ENCODE measurements around the gene CTNNA3.

The CTNNA3 gene

GRCh38 chr10:67666416-67667034, 29.5 kb downstream of the CTNNA3 start:
- H3K4me1 ChIP-seq (ENCODE audit: control insufficient read depth, insufficient read depth, low read length, poor library complexity, severe bottlenecking): peaks cover 11% of the 10 kb centered on the region
- no CpG with 5 or more reads among the region's 1 CpG for WGBS, 2 experiments (ENCODE audit: insufficient coverage in 2 of 2)
- no peaks in the 10 kb centered on the region for H3K9me3 ChIP-seq (ENCODE audit: control insufficient read depth, low read length)
- peak overlapping the region; percentile 50 for H3K27ac ChIP-seq (ENCODE audit: low read depth, low read length, severe bottlenecking)
- H3K36me3 ChIP-seq (ENCODE audit: control insufficient read depth, insufficient read depth, low read length): no peaks in the 10 kb centered on the region
- no peak overlapping the region for H3K4me3 ChIP-seq (ENCODE audit: extremely low read depth, insufficient read depth, low read length, poor library complexity, severe bottlenecking)

DNA sequence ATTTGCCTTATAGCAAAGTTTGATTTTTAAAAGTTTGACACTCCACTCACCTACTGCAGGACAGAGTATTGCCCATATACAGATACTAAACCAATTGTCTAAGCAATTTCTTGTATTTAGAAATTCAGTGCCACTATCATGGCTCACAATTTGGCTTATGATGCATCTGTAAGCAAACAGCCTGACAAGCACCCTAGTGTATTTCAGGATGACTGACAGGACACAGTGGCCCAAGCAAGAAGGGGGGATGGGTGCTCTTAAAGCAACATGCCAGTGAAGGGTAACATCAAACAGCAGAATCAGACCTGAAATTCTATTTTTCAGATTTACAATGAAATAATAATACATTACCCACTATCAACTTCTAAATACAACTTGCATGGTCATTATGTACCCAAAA, 30.5 kb downstream of the CTNNA3 start:
- Histone ChIP-seq H3K4me3 (ENCODE audit: extremely low read depth, insufficient read depth, low read length, poor library complexity, severe bottlenecking) (no peak overlapping the region), H3K4me1 (ENCODE audit: control insufficient read depth, insufficient read depth, low read length, poor library complexity, severe bottlenecking) (peaks cover 11% of the 10 kb centered on the region), H3K9me3 (ENCODE audit: control insufficient read depth, low read length) (no peaks in the 10 kb centered on the region), H3K27ac (ENCODE audit: low read depth, low read length, severe bottlenecking) (no peak overlapping the region), H3K36me3 (ENCODE audit: control insufficient read depth, insufficient read depth, low read length) (no peaks in the 10 kb centered on the region)

DNA sequence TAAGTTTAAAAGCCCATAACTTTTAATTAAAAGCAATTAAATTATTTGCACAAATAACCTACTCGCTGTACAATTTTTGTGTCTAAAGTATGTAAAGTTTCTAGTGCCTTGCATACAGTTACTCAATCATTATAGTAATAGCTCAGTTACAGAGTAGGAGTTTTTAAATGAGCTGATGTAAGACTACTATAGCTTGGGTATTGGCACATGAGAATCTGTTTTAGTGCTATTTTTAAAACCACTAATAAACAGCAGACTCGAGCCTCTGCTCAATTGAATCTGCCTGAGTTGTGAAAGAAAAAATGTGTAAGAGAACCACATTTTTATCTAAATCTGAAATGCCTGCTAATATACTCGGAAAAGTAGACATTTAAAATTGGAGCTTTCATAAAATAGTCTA, 31.1 kb downstream of the CTNNA3 start:
- Histone ChIP-seq H3K36me3 (ENCODE audit: control insufficient read depth, insufficient read depth, low read length) (no peaks in the 10 kb centered on the region), H3K9me3 (ENCODE audit: control insufficient read depth, low read length) (no peaks in the 10 kb centered on the region), H3K4me3 (ENCODE audit: extremely low read depth, insufficient read depth, low read length, poor library complexity, severe bottlenecking) (no peak overlapping the region), H3K27ac (ENCODE audit: low read depth, low read length, severe bottlenecking) (no peak overlapping the region), H3K4me1 (ENCODE audit: control insufficient read depth, insufficient read depth, low read length, poor library complexity, severe bottlenecking) (peaks cover 11% of the 10 kb centered on the region)
- no CpG with 5 or more reads among the region's 3 CpGs for WGBS, 2 experiments (ENCODE audit: insufficient coverage in 2 of 2)

- 76 to 77% methylated on average over 3 to 8 of the region's 13 CpGs for WGBS, 2 experiments (ENCODE audit: insufficient coverage in 2 of 2)
- Histone ChIP-seq H3K4me3 (ENCODE audit: extremely low read depth, insufficient read depth, low read length, poor library complexity, severe bottlenecking) (no peak overlapping the region), H3K27ac (ENCODE audit: low read depth, low read length, severe bottlenecking) (no peak overlapping the region), H3K36me3 (ENCODE audit: control insufficient read depth, insufficient read depth, low read length) (no peaks in the 10 kb centered on the region), H3K9me3 (ENCODE audit: control insufficient read depth, low read length) (no peaks in the 10 kb centered on the region), H3K4me1 (ENCODE audit: control insufficient read depth, insufficient read depth, low read length, poor library complexity, severe bottlenecking) (peaks cover 11% of the 10 kb centered on the region)
Observed at GRCh38 chr10:67663449-67664087, 32.4 kb downstream of the CTNNA3 start.

DNA sequence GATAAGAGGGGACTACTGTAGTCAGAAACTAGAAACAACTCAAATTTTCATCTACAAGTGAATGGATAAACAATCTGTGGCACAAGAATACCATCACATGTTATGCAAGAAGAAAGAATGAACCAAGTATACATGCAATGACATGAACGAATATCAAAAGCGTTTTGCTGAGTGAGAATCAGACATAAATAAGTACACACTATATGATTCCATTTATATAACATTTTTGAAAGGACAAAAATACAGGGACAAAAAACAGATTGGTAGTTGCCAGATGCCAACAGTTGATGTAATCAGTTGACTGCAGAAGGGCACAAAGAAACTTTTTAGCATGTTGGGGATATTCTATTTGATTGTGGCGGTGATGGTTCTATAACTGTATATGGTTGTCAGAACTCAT, 33.6 kb downstream of the CTNNA3 start:
- Histone ChIP-seq H3K36me3 (ENCODE audit: control insufficient read depth, insufficient read depth, low read length) (no peaks in the 10 kb centered on the region), H3K27ac (ENCODE audit: low read depth, low read length, severe bottlenecking) (no peak overlapping the region), H3K4me3 (ENCODE audit: extremely low read depth, insufficient read depth, low read length, poor library complexity, severe bottlenecking) (no peak overlapping the region), H3K9me3 (ENCODE audit: control insufficient read depth, low read length) (no peaks in the 10 kb centered on the region), H3K4me1 (ENCODE audit: control insufficient read depth, insufficient read depth, low read length, poor library complexity, severe bottlenecking) (peaks cover 6% of the 10 kb centered on the region)
- 100% methylated on average over 1 of the region's 3 CpGs; no CpG with 5 or more reads in 1 of the 2 experiments for WGBS, 2 experiments (ENCODE audit: insufficient coverage in 2 of 2)

DNA sequence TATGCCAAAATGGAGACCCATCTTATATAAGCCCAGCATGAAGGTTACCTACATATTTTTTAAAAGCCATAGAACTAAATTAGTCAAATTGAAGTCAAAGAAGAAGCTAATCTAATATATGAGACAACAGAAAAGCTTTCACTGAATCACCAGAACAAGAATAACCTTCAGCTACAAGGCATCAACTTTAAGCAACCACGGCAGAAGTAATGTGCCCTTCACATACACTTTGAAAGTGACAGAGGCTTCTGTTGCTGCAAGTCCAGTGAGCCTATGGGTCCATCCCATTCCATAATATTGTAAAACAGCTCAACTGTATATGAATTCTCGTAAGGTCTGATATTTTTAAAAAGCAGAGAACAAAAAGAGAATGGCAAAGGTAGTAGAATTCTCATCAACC, 36.5 kb downstream of the CTNNA3 start:
- no CpG with 5 or more reads among the region's 2 CpGs for WGBS, 2 experiments (ENCODE audit: insufficient coverage in 2 of 2)
- Histone ChIP-seq H3K9me3 (ENCODE audit: control insufficient read depth, low read length) (no peaks in the 10 kb centered on the region), H3K36me3 (ENCODE audit: control insufficient read depth, insufficient read depth, low read length) (no peaks in the 10 kb centered on the region), H3K27ac (ENCODE audit: low read depth, low read length, severe bottlenecking) (no peak overlapping the region), H3K4me3 (ENCODE audit: extremely low read depth, insufficient read depth, low read length, poor library complexity, severe bottlenecking) (no peak overlapping the region), H3K4me1 (ENCODE audit: control insufficient read depth, insufficient read depth, low read length, poor library complexity, severe bottlenecking) (no peaks in the 10 kb centered on the region)

- no peak overlapping the region for H3K4me3 ChIP-seq (ENCODE audit: extremely low read depth, insufficient read depth, low read length, poor library complexity, severe bottlenecking)
- H3K9me3 ChIP-seq (ENCODE audit: control insufficient read depth, low read length): no peaks in the 10 kb centered on the region
- no peaks in the 10 kb centered on the region for H3K4me1 ChIP-seq (ENCODE audit: control insufficient read depth, insufficient read depth, low read length, poor library complexity, severe bottlenecking)
- H3K27ac ChIP-seq (ENCODE audit: low read depth, low read length, severe bottlenecking): no peak overlapping the region
- 79% methylated on average over 3 of the region's 4 CpGs; no CpG with 5 or more reads in 1 of the 2 experiments for WGBS, 2 experiments (ENCODE audit: insufficient coverage in 2 of 2)
- H3K36me3 ChIP-seq (ENCODE audit: control insufficient read depth, insufficient read depth, low read length): no peaks in the 10 kb centered on the region
Observed at GRCh38 chr10:67657775-67658174, 38.2 kb downstream of the CTNNA3 start.

DNA sequence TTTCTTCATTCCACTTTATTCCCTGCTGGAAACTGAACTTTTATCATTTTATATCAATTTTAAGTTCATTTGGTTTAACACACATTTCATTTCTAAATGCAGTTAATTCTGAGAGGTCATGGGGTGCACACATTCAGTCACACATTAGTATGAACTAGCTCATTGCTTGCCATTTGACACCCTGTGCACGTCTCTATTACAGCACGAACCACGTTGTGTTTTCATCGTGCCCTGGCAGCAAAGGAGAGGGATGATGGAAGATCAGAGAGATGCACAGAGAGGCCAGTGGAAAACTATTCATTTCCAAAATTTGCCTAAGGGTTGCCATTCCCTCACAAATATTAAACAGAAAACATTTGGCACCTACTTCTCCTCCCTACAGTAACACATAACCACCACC, 45.4 kb downstream of the CTNNA3 start:
- Histone ChIP-seq H3K4me1 (ENCODE audit: control insufficient read depth, insufficient read depth, low read length, poor library complexity, severe bottlenecking) (no peaks in the 10 kb centered on the region), H3K27ac (ENCODE audit: low read depth, low read length, severe bottlenecking) (no peak overlapping the region), H3K4me3 (ENCODE audit: extremely low read depth, insufficient read depth, low read length, poor library complexity, severe bottlenecking) (no peak overlapping the region), H3K36me3 (ENCODE audit: control insufficient read depth, insufficient read depth, low read length) (no peaks in the 10 kb centered on the region), H3K9me3 (ENCODE audit: control insufficient read depth, low read length) (no peaks in the 10 kb centered on the region)
- WGBS, 2 experiments (ENCODE audit: insufficient coverage in 2 of 2): 91 to 92% methylated on average over 4 of the region's 4 CpGs

GRCh38 chr10:67648613-67649229, 47.3 kb downstream of the CTNNA3 start:
- 100% methylated on average over 1 of the region's 4 CpGs for WGBS, 2 experiments (ENCODE audit: insufficient coverage in 2 of 2)
- H3K9me3 ChIP-seq (ENCODE audit: control insufficient read depth, low read length): no peaks in the 10 kb centered on the region
- H3K4me3 ChIP-seq (ENCODE audit: extremely low read depth, insufficient read depth, low read length, poor library complexity, severe bottlenecking): no peak overlapping the region
- H3K4me1 ChIP-seq (ENCODE audit: control insufficient read depth, insufficient read depth, low read length, poor library complexity, severe bottlenecking): no peaks in the 10 kb centered on the region
- no peaks in the 10 kb centered on the region for H3K36me3 ChIP-seq (ENCODE audit: control insufficient read depth, insufficient read depth, low read length)
- H3K27ac ChIP-seq (ENCODE audit: low read depth, low read length, severe bottlenecking): no peak overlapping the region

- no peaks in the 10 kb centered on the region for H3K9me3 ChIP-seq (ENCODE audit: control insufficient read depth, low read length)
- no peaks in the 10 kb centered on the region for H3K36me3 ChIP-seq (ENCODE audit: control insufficient read depth, insufficient read depth, low read length)
- H3K27ac ChIP-seq (ENCODE audit: low read depth, low read length, severe bottlenecking): no peak overlapping the region
- peaks cover 3% of the 10 kb centered on the region for H3K4me1 ChIP-seq (ENCODE audit: control insufficient read depth, insufficient read depth, low read length, poor library complexity, severe bottlenecking)
- no peak overlapping the region for H3K4me3 ChIP-seq (ENCODE audit: extremely low read depth, insufficient read depth, low read length, poor library complexity, severe bottlenecking)
Observed at GRCh38 chr10:67630904-67631303, 65.1 kb downstream of the CTNNA3 start.

DNA sequence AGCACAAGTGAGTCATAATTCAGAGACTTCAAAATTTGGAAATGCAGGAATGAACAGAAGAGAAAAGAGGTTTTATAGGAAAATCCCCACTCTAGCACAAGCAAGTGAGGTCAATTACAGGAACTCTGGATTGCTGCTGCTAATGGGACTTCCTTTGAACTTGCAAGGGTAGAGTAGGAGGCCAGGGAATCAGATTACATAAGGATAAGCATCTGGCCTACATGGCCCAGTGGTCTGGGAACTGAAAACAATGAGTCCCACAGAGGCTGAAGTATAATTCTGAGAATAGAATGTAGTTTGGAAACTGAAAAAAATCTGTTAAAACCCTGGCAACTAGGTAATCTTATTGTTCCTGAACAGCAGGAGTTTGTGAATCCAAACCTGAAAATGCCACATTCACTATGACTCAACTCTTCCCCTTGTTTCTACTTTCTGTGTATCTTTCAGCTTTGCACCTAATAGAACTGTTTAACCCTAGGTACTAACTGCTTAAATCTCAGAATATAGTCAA, 66.5 kb downstream of the CTNNA3 start:
- H3K36me3 ChIP-seq (ENCODE audit: control insufficient read depth, insufficient read depth, low read length): no peaks in the 10 kb centered on the region
- no peak overlapping the region for H3K4me3 ChIP-seq (ENCODE audit: extremely low read depth, insufficient read depth, low read length, poor library complexity, severe bottlenecking)
- H3K27ac ChIP-seq (ENCODE audit: low read depth, low read length, severe bottlenecking): peak overlapping the region; percentile 65
- H3K9me3 ChIP-seq (ENCODE audit: control insufficient read depth, low read length): no peaks in the 10 kb centered on the region
- peaks cover 3% of the 10 kb centered on the region for H3K4me1 ChIP-seq (ENCODE audit: control insufficient read depth, insufficient read depth, low read length, poor library complexity, severe bottlenecking)

Measured in mesodermal cell (in vitro differentiated cells).